Measurements from ENCODE around the gene ADIRF.
"Not testable (repeated sequence)": the region's sequence is repeated elsewhere in the genome, so short reads cannot be mapped to it uniquely, and the experiment has no call there.

Gene ADIRF

DNA sequence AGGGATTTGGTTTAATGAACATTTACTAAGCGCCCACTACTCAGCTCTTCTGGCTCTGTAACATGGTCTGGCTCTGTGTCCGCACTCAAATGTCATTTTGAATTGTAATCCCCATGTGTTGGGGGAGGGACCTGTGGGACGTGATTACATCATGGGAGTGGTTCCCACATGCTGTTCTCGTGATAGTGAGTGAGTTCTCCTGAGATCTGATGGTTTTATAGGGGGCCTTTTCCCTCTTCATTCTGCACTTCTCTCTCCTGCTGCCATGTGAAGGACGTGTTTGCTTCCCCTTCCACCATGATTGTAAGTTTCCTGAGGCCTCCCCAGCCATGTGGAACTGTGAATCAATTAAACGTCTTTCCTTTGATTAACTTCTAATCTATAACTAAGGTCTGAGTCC lies 12.7 kb downstream of the ADIRF start:
- DNase-seq, result not testable (repeated sequence)

DNA sequence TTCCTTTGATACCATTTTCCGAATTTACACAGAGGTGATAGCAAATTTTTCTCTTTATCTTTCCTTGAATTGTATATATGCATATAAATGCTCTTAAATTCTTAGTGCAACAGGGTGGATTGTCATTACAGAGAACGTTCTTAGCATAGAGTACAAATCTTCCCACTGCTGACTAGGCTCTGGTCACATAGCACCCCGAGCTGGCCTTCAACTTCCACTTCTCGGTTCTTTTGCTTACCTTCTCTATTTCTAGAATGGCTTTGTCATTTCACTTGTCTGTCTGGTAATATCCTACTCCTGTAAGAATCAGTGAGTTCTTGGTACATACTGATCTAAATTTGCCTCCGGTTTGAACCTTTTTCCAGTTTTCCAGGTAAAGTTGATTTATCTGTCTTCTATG lies 13.4 kb downstream of the ADIRF start:
- no peak for DNase-seq

DNA sequence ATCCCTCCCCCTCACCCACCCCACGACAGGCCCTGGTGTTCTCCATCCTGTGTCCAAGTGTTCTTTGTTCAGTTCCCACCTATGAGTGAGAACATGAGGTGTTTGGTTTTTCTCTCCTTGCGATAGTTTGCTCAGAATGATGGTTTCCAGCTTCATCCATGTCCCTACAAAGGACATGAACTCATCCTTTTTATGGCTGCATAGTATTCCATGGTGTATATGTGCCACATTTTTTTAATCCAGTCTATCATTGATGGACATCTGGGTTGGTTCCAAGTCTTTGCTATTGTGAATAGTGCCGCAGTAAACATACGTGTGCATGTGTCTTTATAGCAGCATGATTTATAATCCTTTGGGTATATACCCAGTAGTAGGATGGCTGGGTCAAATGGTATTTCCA lies 16.2 kb downstream of the ADIRF start:
- not testable (repeated sequence) for DNase-seq

DNA sequence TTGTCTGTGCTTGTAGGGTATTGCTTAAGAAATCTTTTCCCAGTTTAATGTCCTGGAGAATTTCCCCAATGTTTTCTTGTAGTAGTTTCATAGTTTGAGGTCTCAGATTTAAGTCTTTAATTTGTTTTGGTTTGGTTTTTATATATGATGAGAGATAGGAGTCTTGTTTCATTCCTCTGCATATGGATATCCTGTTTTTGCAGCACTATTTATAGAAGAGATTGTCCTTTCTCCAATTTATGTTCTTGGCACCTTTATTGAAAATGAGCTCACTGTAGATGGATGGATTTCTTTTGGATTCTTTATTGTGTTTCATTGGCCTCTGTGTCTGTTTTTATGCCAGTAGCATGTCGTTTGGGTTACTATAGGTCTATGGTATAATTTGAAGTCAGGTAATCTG lies 20.2 kb downstream of the ADIRF start:
- no peak for DNase-seq

DNA sequence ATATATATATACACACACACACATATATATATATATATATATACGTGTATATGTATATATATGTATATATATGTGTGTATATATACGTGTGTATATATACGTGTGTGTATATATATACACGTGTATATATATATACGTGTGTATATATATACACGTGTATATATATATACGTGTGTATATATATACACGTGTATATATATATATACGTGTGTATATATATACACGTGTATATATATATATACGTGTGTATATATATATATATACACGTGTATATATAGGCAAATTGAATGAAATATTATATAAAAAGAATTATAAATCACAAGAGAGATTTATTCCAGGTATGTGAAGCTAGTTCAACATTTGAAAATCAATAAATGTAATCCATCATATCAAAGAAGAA lies 23.1 kb downstream of the ADIRF start:
- DNase-seq, result not testable (repeated sequence)

DNA sequence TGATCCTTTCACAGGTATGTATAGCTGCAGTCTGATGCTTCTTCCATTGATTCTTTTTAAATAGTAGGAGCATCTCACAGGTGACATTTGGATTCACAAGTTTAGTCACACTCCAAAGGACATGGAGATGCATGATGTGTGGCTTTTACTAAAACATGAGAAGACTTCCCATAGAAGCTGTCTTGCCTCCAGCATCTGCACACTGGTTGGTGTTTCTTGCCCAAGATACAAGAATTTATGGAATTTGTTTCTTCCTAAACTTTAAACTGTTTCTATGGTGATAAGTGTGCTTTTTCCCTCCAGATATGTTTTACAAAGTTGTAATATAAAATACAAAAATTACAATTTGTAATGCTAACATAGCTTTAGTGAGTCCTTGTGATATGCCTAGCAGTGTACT lies 24.2 kb downstream of the ADIRF start:
- no peak for DNase-seq

DNA sequence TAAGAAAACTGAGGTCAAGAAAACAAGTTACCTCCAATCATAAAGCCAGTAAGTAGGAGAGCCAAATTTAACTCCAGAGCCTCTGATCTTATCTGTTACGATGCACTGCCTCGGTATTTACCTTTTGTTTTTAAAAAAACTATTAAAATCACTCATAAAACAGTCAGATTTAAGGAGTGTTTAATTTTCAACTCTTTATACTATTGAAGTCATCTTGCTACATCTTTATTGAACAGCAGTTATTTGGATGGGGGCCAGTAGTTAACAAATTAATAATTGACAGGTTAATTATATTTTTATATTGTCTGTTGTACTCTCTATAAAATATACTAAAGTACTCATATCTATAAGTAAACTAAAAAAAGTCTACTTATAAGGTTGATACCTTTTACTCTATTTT lies 24.6 kb downstream of the ADIRF start:
- no peak for DNase-seq

DNA sequence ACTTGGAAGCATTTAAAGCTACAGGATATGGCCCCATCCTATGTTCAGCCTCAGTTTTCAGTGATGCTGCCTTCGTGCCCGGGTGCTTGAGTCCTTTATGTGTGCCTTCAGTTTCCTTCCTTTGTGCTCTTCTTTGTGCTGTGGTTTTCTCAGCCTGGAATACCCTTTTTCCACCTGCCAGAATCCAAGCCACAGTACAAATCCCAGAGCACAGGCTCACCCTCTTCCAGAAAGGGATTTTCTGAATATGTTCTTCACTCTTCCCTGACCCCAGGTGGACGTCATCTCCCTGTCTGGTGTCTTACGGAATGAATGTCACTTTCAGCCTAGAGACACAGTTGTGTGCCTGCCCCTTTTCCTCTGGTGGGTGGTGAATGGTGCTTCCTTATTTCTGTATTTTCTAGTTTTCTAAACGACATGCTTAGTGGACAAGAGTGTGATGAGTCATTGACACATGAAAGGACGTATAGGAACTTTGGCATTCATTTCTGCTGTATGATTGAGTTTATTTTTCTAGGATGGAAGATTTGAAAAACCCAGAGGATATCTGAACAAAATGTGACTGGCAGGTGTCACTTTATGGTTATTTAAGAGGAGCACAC lies 31.6 kb downstream of the ADIRF start:
- DNase-seq, result not testable (repeated sequence)

DNA sequence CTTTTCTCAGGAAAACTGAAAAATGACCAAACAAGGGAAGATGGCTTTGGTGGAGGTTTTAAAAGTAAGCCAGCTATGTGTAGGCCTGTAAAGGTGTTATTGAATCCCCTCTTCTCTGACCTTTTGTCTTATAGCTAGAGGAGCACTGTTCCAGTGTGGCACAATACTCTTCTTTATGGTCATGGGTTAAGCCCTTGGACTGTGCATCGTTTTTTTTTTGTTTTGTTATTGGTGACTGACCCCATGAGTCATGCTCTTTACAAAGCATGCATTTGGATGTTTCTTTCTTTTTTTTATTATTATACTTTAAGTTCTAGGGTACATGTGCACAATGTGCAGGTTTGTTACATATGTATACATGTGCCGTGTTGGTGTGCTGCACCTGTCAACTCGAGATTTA lies 32.2 kb downstream of the ADIRF start:
- DNase-seq, result no peak

DNA sequence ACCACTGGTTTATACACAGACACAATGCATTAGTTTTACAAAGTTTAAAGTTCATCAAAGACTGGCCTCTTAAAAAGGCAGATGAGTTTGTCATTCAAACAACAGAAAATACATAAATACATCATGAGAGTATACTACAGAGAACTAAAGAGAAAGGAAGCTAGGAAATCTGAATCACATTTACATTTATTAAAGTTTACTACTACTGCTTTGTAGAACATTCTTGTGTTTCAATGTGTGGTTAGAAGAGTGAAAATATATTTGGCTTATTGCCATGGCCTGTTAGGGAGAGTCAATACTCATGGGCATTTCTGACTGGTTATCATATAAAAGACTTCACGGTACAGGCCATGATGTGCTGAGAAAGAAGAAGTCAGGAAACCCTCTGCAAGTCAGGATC lies 38.8 kb downstream of the ADIRF start:
- DNase-seq, result not testable (repeated sequence)

DNA sequence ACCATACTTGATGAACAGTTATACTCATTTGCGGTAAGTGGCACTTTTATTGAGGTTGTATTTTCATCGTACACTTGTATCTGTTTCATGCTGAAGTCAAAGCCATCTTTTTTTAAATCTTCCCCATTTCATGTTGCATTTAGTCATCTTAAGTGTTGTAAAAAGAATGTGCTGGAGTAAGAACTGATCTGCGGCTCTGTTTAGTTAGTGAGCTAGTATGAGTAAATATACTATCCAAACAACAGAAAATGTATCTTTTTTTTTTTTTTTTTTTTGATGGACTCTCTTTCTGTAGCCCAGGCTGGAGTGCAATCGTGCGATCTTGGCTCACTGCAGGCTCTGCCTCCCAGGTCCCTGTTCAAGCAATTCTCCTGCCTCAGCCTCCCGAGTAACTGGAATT lies 39.4 kb downstream of the ADIRF start:
- not testable (repeated sequence) for DNase-seq

DNA sequence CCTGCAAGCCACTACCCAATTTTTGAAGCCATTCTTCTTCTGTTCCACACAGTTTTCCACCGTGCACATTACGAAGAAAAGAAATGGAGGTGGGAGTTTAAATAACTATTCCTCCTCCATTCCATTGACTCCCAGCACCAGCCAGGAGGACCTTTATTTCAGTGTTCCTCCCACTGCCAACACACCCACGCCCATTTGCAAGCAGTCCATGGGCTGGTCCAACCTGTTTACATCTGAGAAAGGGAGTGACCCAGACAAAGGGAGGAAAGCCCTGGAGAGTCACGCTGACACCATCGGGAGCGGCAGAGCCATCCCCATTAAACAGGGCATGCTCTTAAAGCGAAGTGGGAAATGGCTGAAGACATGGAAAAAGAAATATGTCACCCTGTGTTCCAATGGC lies 40.0 kb downstream of the ADIRF start:
- DNase-seq, result not testable (repeated sequence)

DNA sequence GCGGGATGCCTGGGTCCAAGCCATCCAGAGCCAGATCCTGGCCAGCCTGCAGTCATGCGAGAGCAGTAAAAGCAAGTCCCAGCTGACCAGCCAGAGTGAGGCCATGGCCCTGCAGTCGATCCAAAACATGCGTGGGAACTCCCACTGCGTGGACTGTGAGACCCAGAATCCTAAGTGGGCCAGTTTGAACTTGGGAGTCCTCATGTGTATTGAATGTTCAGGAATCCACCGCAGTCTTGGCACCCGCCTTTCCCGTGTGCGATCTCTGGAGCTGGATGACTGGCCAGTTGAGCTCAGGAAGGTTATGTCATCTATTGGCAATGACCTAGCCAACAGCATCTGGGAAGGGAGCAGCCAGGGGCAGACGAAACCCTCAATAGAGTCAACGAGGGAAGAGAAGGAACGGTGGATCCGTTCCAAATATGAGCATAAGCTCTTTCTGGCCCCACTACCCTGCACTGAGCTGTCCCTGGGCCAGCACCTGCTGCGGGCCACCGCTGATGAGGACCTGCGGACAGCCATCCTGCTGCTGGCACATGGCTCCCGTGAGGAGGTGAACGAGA lies 40.9 kb downstream of the ADIRF start:
- DNase-seq, result not testable (repeated sequence)

DNA sequence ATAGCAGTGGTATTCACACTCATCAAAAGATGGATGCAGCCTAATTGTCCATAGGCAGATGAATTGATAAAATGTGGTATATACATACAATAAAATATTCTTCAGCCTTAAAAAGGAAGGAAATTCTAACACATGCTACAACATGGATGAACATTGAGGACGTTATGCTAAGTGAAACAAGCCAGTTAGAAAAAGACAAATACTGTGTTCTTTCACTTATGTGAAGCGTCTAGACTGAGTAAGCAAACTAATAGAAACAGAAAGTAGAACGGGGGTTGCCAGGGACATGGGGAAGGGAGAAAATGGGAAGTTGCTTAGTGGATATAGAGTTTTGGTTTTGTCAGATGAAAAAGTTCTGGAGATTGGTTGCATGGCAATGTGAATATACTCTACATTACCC lies 45.2 kb downstream of the ADIRF start:
- not testable (repeated sequence) for DNase-seq

DNA sequence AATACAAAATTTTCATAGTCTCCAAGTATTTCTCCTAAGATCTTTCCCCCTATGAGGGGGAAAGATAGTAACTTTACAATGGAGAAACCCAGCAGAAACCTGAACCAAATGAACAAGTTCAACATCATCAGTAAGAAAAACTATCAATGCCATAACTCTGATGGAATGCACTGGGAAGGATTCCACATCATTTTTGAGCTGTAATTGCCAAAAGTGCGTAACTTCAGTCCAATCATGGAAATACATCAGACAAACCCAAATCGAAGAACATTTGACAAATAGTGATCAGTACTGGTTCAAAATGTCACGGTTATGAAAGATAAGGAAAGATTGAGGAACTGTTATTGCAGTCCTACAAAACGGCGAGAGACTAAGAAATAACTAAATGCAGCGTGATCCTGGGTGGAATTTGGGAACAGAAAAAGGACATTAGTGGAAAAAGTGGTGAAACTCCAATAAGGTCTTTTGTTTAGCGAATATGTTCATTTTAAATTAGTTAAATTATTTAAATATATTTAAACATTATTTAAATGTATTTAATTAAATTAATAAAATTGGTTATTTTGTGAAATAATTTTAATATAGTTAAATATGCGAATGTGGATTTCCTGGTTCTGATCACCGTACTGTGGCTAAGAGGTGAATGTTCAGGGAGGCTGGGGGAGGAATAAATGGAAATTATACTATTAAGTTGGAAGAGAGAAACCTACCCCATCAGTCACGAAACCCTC lies 46.9 kb downstream of the ADIRF start:
- DNase-seq, result not testable (repeated sequence)

DNA sequence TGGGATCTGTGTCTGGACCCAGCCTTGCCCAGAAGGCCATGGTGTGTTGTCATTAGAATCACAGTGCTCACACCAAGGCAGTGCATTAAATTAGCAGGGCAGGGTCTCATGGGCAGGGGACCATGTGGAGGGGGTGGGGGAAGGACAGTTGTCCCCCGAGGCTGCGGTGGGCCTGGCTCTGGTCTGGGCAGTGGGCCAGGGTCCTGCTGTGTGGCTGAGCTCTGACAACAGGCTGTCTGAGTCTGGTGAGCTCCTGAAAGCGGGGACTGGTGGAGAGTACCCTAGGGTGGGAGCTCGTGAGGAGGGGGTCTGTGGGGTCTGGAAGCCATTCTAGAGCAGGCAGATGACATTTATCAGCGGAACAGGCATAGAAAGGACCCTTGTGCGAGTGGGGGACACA lies 49.8 kb downstream of the ADIRF start:
- not testable (repeated sequence) for DNase-seq

DNA sequence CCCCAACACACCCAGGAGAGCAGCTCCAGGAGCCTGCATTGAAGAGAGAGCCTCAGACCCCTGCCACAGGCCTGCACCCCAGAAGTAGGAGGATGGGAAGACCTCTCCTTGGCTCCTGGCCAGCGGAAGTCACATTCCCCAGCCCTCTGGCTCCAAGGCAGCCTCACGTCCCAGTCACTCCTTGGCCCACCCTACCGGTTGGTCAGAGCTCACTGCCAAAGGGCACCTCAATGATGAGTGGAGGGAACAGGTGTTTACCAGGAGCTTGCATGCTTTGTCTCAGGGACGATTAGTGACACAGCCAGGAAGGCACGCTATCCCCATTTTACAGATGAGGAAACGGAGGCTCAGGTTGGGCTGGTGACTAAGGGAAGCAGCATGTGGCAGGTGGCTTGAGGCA lies 50.8 kb downstream of the ADIRF start:
- DNase-seq, result not testable (repeated sequence)

DNA sequence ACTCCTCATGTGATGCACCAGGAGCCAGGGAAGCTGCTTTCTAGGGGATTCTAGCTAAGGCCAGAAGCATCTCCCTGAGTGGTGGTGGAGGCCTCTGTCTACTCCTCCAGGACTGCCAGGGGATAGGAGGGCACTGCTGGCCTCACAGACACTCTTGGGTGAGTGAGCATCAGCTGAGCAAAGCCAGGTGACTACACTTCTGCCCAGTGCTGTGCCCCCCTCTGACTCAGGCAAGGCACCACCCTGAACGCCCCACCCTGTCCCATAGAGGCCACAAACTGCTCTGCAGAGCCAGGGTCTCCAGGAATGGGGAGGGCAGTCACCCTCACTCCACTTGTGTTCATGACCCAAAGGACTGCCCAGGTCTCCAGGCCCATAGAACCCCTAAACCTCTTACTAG lies 51.2 kb downstream of the ADIRF start:
- not testable (repeated sequence) for DNase-seq

DNA sequence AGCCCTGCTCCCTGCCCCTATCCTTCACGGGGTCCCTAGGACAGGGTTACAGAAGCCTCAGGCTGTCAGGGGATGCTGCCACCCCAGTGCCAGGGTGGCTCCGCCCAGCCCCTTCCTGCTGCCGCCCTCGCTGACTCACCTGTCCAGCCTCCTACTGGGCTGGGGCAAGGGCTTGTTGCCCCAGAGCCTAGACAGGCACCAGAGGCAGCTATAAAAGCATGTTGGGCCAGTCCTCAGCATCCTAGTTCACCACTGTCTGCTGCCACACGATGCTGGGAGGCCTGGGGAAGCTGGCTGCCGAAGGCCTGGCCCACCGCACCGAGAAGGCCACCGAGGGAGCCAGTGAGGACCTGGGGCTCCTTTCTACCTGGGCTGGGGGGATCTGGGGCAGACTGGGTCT lies 51.8 kb downstream of the ADIRF start, which contains the start of gene FAM25A:
TSS of gene FAM25A (plus strand) at position 239 of the 400 bp plus-strand sequence. CDS start at position 270, 31 bp downstream.
- DNase-seq, result not testable (repeated sequence)

Data from CD4-positive, alpha-beta T cell treated with Interleukin-6 for 4 hours (primary cell).